Ascending aorta (tissue), 2 donors: ENCODE measurements around the gene NLGN4X. TPM values are rescaled to one million over a fixed set of nuclear protein-coding genes. Genes with fewer than 3 reads are reported as not detected.

Experiments
- DNase-seq, 2 donors: peaks; one replicate each; pipeline ENCODE4 v3.0.0-alpha.2; 2019; ENCODE audit warnings: low spot score in 2 of 2
- H3K27ac ChIP-seq, 2 donors: fragments of 200-600 bp; sonication (generic); one replicate each; pipeline ENCODE4 v1.5.1; 2016 to 2017; ENCODE audit warnings: mild to moderate bottlenecking in 1 of 2
- H3K27me3 ChIP-seq: fragments of 200-600 bp; sonication (generic); one replicate; pipeline ENCODE4 v1.5.1; 2017
- H3K36me3 ChIP-seq, 2 donors: fragments of 200-600 bp; sonication (generic); one replicate each; pipeline ENCODE4 v1.5.1; 2016
- H3K4me1 ChIP-seq, 2 donors: fragments of 200-600 bp; sonication (generic); one replicate each; pipeline ENCODE4 v1.5.1; 2016 to 2017; ENCODE audit warnings: mild to moderate bottlenecking in 1 of 2
- H3K4me3 ChIP-seq, 2 donors: fragments of 200-600 bp; sonication (generic); one replicate each; pipeline ENCODE4 v1.5.1; 2016 to 2017; ENCODE audit warnings: mild to moderate bottlenecking in 1 of 2
- H3K9me3 ChIP-seq, 2 donors: fragments of 200-600 bp; sonication (generic); one replicate each; pipeline ENCODE4 v1.5.1; 2016
- intact Hi-C: fragments of 100-400 bp; cut with DNase I; formaldehyde crosslinking; loops from one replicate; pipeline ENCODE4 v1.15.1; 2023
- total RNA-seq: library from RNA; depleted of rRNA; stranded (reverse); fragments of >200 nt; gene quantifications from one replicate; pipeline ENCODE4 v1.1.0, GENCODE V29; 2016
- TF ChIP-seq, protein P1 (sequence below), 3 experiments: fragments of 200-600 bp in 2 of 3; fragments of 450-650 bp in 1 of 3; sonication (generic) in 2 of 3; IDR thresholded peaks; one replicate each; pipeline ENCODE4 v1.5.1; 2016 to 2019; ENCODE audit warnings: antibody characterized with exemption in 3 of 3, mild to moderate bottlenecking in 1 of 3, moderate library complexity in 1 of 3

NLGN4X gene
- total RNA-seq, 1 donor from 2014 or later, result 1.4 TPM

DNA sequence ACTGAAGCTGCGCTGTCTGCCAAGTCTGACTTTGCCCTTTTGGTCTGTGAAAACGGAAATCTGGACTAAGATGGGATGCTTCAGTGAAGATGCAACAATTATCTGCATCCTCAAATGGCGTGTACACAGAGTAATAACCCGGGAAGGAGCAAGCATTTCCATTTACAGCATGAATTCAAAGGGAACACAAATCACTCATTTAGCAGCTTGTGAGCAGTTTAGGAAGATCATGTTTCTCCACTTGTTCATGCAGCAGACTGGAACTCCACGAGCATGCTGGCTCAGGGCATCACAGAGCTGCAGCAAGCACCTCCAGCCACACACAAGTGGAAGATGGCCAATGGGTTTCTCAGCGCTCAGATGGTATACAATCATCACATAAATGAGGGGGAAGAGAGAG lies 175.5 kb downstream of the NLGN4X start:
- H3K9me3 ChIP-seq, result no peaks in the 10 kb centered on the region
- no peak for DNase-seq
- H3K36me3 ChIP-seq, result no peaks in the 10 kb centered on the region
- intact Hi-C loops, result no loop called here
- TF ChIP-seq, protein P1, sequence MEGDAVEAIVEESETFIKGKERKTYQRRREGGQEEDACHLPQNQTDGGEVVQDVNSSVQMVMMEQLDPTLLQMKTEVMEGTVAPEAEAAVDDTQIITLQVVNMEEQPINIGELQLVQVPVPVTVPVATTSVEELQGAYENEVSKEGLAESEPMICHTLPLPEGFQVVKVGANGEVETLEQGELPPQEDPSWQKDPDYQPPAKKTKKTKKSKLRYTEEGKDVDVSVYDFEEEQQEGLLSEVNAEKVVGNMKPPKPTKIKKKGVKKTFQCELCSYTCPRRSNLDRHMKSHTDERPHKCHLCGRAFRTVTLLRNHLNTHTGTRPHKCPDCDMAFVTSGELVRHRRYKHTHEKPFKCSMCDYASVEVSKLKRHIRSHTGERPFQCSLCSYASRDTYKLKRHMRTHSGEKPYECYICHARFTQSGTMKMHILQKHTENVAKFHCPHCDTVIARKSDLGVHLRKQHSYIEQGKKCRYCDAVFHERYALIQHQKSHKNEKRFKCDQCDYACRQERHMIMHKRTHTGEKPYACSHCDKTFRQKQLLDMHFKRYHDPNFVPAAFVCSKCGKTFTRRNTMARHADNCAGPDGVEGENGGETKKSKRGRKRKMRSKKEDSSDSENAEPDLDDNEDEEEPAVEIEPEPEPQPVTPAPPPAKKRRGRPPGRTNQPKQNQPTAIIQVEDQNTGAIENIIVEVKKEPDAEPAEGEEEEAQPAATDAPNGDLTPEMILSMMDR (IDR thresholded peaks at IDR 0.05), result no peak
- no peaks in the 10 kb centered on the region for H3K4me1 ChIP-seq
- H3K4me3 ChIP-seq, result no peak overlapping the region
- H3K27ac ChIP-seq, result no peak overlapping the region
- H3K27me3 ChIP-seq, result no peaks in the 10 kb centered on the region

DNA sequence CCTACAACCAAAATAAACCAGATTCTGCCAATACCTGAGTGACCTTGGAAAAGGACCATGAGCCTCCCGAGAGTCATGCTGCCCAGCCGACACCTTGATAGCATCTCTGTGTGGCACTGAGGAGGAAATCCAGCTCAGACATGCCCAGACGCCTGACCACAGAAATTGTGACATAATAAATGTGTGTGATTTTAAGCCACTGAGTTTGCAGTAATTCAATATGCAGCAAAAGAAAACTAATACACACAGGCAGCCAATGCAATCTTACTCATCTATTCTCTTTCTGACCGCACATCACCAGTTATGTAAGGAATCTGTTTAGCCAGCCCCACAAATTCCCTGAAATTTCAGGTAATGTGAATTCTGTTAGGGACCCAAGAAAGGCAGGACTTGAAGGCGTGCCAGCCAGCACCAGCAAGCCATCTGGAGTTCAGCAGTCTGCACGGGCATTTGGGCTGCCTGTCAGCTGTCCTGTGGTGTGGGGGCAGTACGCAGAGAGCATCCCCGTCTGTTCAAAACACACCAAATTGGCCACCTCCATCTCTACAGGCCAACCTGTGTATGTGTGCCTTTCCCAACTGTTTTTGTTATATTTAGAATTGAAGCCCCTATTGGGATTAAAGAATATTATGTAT lies 176.4 kb downstream of the NLGN4X start:
- Histone ChIP-seq H3K27me3 (no peaks in the 10 kb centered on the region), H3K27ac (no peak overlapping the region), H3K4me3 (no peak overlapping the region), H3K9me3 (no peaks in the 10 kb centered on the region), H3K36me3 (no peaks in the 10 kb centered on the region), H3K4me1 (no peaks in the 10 kb centered on the region)
- DNase-seq, result no peak
- TF ChIP-seq, protein P1 (IDR thresholded peaks at IDR 0.05), result no peak
- intact Hi-C loops, result no loop called here

DNA sequence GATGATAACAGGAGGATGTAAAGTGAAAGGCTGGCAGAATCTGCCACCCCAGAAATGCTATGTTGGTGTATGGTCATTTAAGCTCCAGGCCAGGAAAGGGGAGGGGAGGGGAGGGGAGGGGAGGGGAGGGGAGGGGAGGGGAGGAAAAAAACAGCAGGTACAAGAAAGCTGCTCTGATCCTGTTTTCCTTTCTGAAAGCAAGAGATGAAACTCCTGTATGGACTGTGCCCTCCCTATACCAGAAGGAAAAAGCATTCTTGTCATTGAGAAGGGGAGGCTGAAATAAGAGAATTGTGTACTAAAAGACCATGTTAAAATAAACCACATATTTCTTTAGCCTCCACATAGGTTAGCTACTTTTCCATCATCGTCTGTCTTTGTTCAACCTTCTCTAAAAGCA lies 179.5 kb downstream of the NLGN4X start:
- Histone ChIP-seq H3K4me1 (no peaks in the 10 kb centered on the region), H3K27ac (no peak overlapping the region), H3K27me3 (no peaks in the 10 kb centered on the region), H3K4me3 (no peak overlapping the region), H3K9me3 (no peaks in the 10 kb centered on the region), H3K36me3 (no peaks in the 10 kb centered on the region)
- TF ChIP-seq, protein P1 (IDR thresholded peaks at IDR 0.05), result no peak
- intact Hi-C loops, result no loop called here
- no peak for DNase-seq

DNA sequence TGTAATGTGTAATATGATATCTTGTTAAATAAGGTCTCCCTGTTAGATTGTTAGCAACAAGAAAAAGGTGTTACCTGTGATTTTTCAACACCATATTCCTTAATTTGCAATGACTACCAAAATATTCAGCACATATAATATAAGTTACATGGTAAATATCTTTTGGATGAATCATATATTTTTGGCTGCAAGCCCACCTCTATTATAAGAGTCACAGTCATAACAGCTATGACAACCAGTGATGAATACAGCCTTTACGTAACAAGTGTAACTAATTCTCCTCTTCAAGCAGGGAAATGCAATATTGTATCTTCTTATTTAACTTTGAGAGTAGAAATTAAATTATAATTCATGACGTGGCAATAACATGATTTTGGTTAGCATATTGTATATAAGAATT lies 187.0 kb downstream of the NLGN4X start:
- Histone ChIP-seq H3K4me3 (no peak overlapping the region), H3K9me3 (no peaks in the 10 kb centered on the region), H3K4me1 (no peaks in the 10 kb centered on the region), H3K36me3 (no peaks in the 10 kb centered on the region), H3K27ac (no peak overlapping the region), H3K27me3 (no peaks in the 10 kb centered on the region)
- no peak for DNase-seq
- TF ChIP-seq, protein P1 (IDR thresholded peaks at IDR 0.05), result no peak
- intact Hi-C loops, result no loop called here

DNA sequence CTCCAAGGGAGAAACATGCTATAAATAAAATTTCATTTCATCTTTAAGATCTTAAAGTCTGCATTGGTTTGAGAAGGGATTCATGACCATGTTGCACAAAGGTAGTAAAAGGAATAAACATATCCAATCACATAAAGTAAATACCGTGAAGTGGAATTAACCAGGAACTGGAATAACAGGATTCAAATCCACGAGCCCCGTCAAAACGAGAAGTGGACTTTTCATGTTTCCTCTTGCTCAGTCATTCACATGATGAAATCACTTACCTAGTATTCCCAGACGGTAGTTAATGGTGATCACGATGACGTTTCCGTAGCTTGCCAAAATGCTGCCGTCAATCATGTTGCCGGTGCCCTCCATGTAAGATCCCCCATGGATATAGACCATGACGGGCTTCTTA lies 199.7 kb downstream of the NLGN4X start:
- no peaks in the 10 kb centered on the region for H3K4me1 ChIP-seq
- intact Hi-C loops, result no loop called here
- H3K4me3 ChIP-seq, result no peak overlapping the region
- no peak overlapping the region for H3K27ac ChIP-seq
- no peaks in the 10 kb centered on the region for H3K27me3 ChIP-seq
- TF ChIP-seq, protein P1 (IDR thresholded peaks at IDR 0.05), result no peak
- no peaks in the 10 kb centered on the region for H3K9me3 ChIP-seq
- no peaks in the 10 kb centered on the region for H3K36me3 ChIP-seq
- DNase-seq, result no peak

DNA sequence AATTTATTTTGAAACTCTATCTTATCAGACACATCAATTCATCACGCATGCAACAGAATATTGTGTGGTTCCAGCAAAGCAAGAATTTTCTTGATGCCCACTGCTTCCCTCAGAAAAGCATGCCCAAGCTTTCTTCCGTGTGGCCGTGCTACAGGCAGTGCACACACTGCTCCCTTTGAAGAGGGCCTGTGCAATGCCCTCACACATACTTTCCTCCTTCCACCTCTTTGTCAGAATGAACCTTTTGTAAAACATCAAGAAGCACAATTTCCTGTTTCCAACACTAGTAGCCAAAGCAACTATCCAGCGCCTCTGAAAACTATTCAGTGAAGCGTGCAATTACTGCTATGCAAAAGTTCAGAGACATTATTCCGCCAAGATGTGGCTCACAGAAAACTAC lies 201.7 kb downstream of the NLGN4X start:
- Histone ChIP-seq H3K36me3 (no peaks in the 10 kb centered on the region), H3K4me1 (no peaks in the 10 kb centered on the region), H3K9me3 (no peaks in the 10 kb centered on the region), H3K4me3 (no peak overlapping the region), H3K27me3 (no peaks in the 10 kb centered on the region), H3K27ac (no peak overlapping the region)
- intact Hi-C loops, result no loop called here
- TF ChIP-seq, protein P1 (IDR thresholded peaks at IDR 0.05), result no peak
- no peak for DNase-seq
